PC-3 (cell line): ENCODE data around the gene FNIP1.

Source experiments
- EZH2 ChIP-seq: fragments of 300-600 bp; sonication (generic); IDR thresholded peaks from one replicate; pipeline ENCODE4 v1.6.1; 2017; ENCODE audit warnings: antibody characterized with exemption, mild to moderate bottlenecking, low read length; ENCODE audit not compliant: unreplicated experiment
- EZH2phosphoT487 ChIP-seq: fragments of 300-600 bp; sonication (generic); IDR thresholded peaks from 2 replicates; pipeline ENCODE4 v1.6.1; 2018; ENCODE audit warnings: mild to moderate bottlenecking, antibody characterized with exemption, low read length, borderline replicate concordance
- TF ChIP-seq, protein P1 (sequence below): fragments of 300-600 bp; sonication (generic); conservative IDR thresholded peaks from 2 replicates; pipeline ENCODE4 v1.5.1; 2017; ENCODE audit warnings: antibody characterized with exemption, low read depth, mild to moderate bottlenecking, low read length

DNA sequence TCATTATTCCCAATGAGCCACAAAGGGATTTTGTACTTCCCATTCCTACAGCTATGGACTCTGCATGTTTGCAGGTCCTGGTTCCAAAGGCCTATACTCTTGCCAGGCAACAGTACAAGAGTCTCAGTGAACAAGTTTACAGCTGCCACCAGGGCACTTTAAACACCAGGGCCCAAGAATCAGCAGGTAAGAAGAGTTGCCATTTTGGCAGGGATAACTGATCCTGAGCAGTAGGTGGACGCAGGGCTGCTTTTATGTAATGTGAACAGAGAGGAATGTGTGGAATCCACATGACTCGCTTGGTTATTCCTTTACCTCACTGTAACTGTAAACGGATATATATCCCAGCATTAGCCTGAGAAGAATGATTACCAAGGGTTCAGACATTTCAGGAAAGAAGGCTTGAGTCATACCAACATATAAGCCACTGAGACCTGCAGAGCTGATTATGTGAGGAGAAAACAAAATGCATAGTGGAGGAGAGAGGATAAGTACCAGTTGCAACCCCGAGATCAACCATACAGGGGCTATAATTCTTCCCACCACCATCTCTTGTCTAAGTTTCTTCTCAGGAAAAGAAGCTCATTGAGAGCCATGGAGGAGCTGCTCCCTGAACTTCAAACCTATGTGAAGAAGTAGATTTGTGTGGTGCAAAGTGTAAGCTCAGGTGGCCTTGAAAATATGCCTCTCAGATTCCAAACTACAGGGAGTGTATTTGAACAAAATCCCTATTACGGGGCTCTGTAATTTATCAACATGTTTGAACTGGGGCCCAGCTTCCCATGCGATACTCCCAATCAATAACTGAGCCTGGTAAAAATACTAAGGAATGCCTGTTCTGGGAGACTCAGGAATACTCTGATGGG, 186.4 kb downstream of the FNIP1 start:
- TF ChIP-seq, protein P1, sequence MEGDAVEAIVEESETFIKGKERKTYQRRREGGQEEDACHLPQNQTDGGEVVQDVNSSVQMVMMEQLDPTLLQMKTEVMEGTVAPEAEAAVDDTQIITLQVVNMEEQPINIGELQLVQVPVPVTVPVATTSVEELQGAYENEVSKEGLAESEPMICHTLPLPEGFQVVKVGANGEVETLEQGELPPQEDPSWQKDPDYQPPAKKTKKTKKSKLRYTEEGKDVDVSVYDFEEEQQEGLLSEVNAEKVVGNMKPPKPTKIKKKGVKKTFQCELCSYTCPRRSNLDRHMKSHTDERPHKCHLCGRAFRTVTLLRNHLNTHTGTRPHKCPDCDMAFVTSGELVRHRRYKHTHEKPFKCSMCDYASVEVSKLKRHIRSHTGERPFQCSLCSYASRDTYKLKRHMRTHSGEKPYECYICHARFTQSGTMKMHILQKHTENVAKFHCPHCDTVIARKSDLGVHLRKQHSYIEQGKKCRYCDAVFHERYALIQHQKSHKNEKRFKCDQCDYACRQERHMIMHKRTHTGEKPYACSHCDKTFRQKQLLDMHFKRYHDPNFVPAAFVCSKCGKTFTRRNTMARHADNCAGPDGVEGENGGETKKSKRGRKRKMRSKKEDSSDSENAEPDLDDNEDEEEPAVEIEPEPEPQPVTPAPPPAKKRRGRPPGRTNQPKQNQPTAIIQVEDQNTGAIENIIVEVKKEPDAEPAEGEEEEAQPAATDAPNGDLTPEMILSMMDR, result no peak
- TF ChIP-seq EZH2 (no peak), EZH2phosphoT487 (no peak)
